ENCODE results near the gene PICK1.
A peak's percentile ranks its signal among the peaks of the same experiment; 100 is the strongest.

PICK1 gene

GRCh38 chr22:38080474-38080849 lies 23.3 kb downstream of the PICK1 start:
- ChIA-PET POLR2A (no interaction called here), CTCF (interaction anchor here (1.8 kb wide), 1 partner anchor 19 kb away, joined by 4 read pairs; no protein-coding TSS in a partner anchor)
- no peak for TF ChIP-seq CTCF (IDR thresholded peaks at IDR 0.05; ENCODE audit: control extremely low read depth, extremely low read depth, low read depth, missing control alignments)
- no peak for DNase-seq (ENCODE audit: extremely low spot score)

GRCh38 chr22:38080850-38081635 lies 23.8 kb downstream of the PICK1 start:
- no peak for TF ChIP-seq CTCF (IDR thresholded peaks at IDR 0.05; ENCODE audit: control extremely low read depth, extremely low read depth, low read depth, missing control alignments)
- no peak for DNase-seq (ENCODE audit: extremely low spot score)
- CTCF ChIA-PET = interaction anchor here (1.8 kb wide), 1 partner anchor 19 kb away, joined by 4 read pairs; no protein-coding TSS in a partner anchor
- POLR2A ChIA-PET = no interaction called here

GRCh38 chr22:38081636-38081940 lies 24.4 kb downstream of the PICK1 start:
- ChIA-PET POLR2A (no interaction called here), CTCF (no interaction called here)
- no peak for DNase-seq (ENCODE audit: extremely low spot score)
- no peak for TF ChIP-seq CTCF (IDR thresholded peaks at IDR 0.05; ENCODE audit: control extremely low read depth, extremely low read depth, low read depth, missing control alignments)

GRCh38 chr22:38081941-38082828 lies 25.0 kb downstream of the PICK1 start:
- DNase-seq (ENCODE audit: extremely low spot score) = peak; percentile 56
- no peak for TF ChIP-seq CTCF (IDR thresholded peaks at IDR 0.05; ENCODE audit: control extremely low read depth, extremely low read depth, low read depth, missing control alignments)
- ChIA-PET CTCF (no interaction called here), POLR2A (no interaction called here)

GRCh38 chr22:38082986-38083710 lies 25.9 kb downstream of the PICK1 start:
- DNase-seq (ENCODE audit: extremely low spot score) = no peak
- TF ChIP-seq CTCF (IDR thresholded peaks at IDR 0.05; ENCODE audit: control extremely low read depth, extremely low read depth, low read depth, missing control alignments) = no peak
- ChIA-PET POLR2A (interaction anchor here (0.6 kb wide), 1 partner anchor 468 kb away, joined by 6 read pairs; no protein-coding TSS in a partner anchor), CTCF (no interaction called here)

GRCh38 chr22:38083931-38084631 lies 26.9 kb downstream of the PICK1 start, which contains the start of gene SLC16A8:
SLC16A8 (minus strand) TSS chr22:38084184; CDS start chr22:38082873, 1,311 bp downstream.
- POLR2A ChIA-PET = interaction anchor here (0.6 kb wide), 2 partner anchors 20 to 467 kb away, joined by 6 read pairs; no protein-coding TSS in a partner anchor
- DNase-seq (ENCODE audit: extremely low spot score) = no peak
- CTCF ChIA-PET = no interaction called here
- no peak for TF ChIP-seq CTCF (IDR thresholded peaks at IDR 0.05; ENCODE audit: control extremely low read depth, extremely low read depth, low read depth, missing control alignments)
